Stomach (tissue), 9 donors: ENCODE data around the gene DYNLT1. TPM values are rescaled to one million over a fixed set of nuclear protein-coding genes. Genes with fewer than 3 reads are reported as not detected.
A peak's percentile ranks its signal among the peaks of the same experiment; 100 is the strongest.

Experiments
- DNase-seq, 2 donors: peaks; one replicate each; pipeline versions ENCODE4 v3.0.0 to v3.0.0-alpha.2; 2013 to 2019
- H3K27ac ChIP-seq, 5 donors: fragments of 200-600 bp in 4 of 5; sonication (generic) in 4 of 5; one replicate each; pipeline ENCODE4 v1.5.1; 2013 to 2019; ENCODE audit warnings: mild to moderate bottlenecking in 1 of 5, moderate library complexity in 1 of 5
- H3K27me3 ChIP-seq, 3 donors: fragments of 200-600 bp; sonication (generic); one replicate each; pipeline ENCODE4 v1.5.1; 2017 to 2019; ENCODE audit warnings: mixed run types in 1 of 3
- H3K36me3 ChIP-seq, 4 donors: fragments of 200-600 bp; sonication (generic); 1 replicate in 3 of 4; 2 replicates in 1 of 4; pipeline ENCODE4 v1.5.1; 2016 to 2019
- H3K4me1 ChIP-seq, 4 donors: fragments of 200-600 bp; sonication (generic); one replicate each; pipeline ENCODE4 v1.5.1; 2016 to 2019
- H3K4me3 ChIP-seq, 4 donors: fragments of 200-600 bp; sonication (generic) in 3 of 4; one replicate each; pipeline ENCODE4 v1.5.1; 2016 to 2019; ENCODE audit warnings: mild to moderate bottlenecking in 1 of 4
- H3K9me3 ChIP-seq, 4 donors: fragments of 200-600 bp; sonication (generic); one replicate each; pipeline ENCODE4 v1.5.1; 2016 to 2019
- CTCF ChIP-seq, 7 experiments: fragments of 450-650 bp in 4 of 7; fragments of 200-600 bp in 3 of 7; sonication (generic) in 3 of 7; IDR thresholded peaks; one replicate each; pipeline ENCODE4 v1.5.1; 2016 to 2019; ENCODE audit warnings: antibody characterized with exemption in 7 of 7, control low read depth in 2 of 7, mild to moderate bottlenecking in 1 of 7
- EP300 ChIP-seq: sonication (generic); formaldehyde crosslinking; IDR thresholded peaks from one replicate; pipeline ENCODE4 v1.6.1; 2017; ENCODE audit warnings: antibody characterized with exemption
- POLR2A ChIP-seq, 4 donors: fragments of 450-650 bp; IDR thresholded peaks; one replicate each; pipeline ENCODE4 v1.6.1; 2016; ENCODE audit warnings: antibody characterized with exemption in 4 of 4, control low read depth in 2 of 4, mild to moderate bottlenecking in 1 of 4, moderate library complexity in 1 of 4
- POLR2AphosphoS5 ChIP-seq, 3 donors: sonication (generic); formaldehyde crosslinking; IDR thresholded peaks; one replicate each; pipeline ENCODE4 v1.6.1; 2016; ENCODE audit warnings: antibody characterized with exemption in 3 of 3
- WGBS, 5 donors: extraction: QIAGEN DNeasy Blood & Tissue Kit in 3 of 5; methylation state at CpG; one replicate each; pipeline versions ENCODE4 v1.1.5 to v1.1.7; 2013 to 2018; 5-methylcytosine and 5-hydroxymethylcytosine counted together
- intact Hi-C: fragments of 100-400 bp; cut with DNase I; formaldehyde crosslinking; loops from one replicate; pipeline ENCODE4 v1.15.1; 2023; ENCODE audit warnings: low total_unique reads
- polyA plus RNA-seq, 3 donors: library from polyadenylated mRNA; stranded (reverse); fragments of 200-250 nt; gene quantifications; one replicate each; pipeline ENCODE4 v1.2.3, GENCODE V29; 2013
- total RNA-seq, 5 donors: library from RNA; depleted of rRNA; stranded (reverse); fragments of >200 nt; gene quantifications; one replicate each; pipeline versions ENCODE4 v1.1.0 to v1.2.3, GENCODE V29; 2014 to 2016
- donor health status: healthy with polysubstance abuse.
- donor health status: Bipolar disorder and iron deficiency.
- donor health status: healthy.

The DYNLT1 gene
- total and polyA plus RNA-seq, 8 donors: 5.8 to 294 (median 144) TPM

- Histone ChIP-seq H3K4me1 (peaks cover 0 to 18% (median 9%) of the 10 kb centered on the region in 4 donors), H3K36me3 (peaks cover 54 to 89% (median 82%) of the 10 kb centered on the region in 4 donors), H3K4me3 (no peak overlapping the region), H3K27ac (peak overlapping the region in 1 of 5 donors; percentile 15), H3K27me3 (no peaks in the 10 kb centered on the region), H3K9me3 (peaks cover 0 to 4% (median 0%) of the 10 kb centered on the region in 4 donors)
- WGBS, 5 donors: 65 to 80% (median 73%) methylated on average over 3 of the region's 3 CpGs
- DNase-seq: no peak
- intact Hi-C loops: no loop called here
- no peak for TF ChIP-seq EP300
Measured at GRCh38 chr6:158611039-158611438, 33.5 kb downstream of the DYNLT1 start.

GRCh38 chr6:158610319-158610968 is 34.1 kb downstream of the DYNLT1 start:
- intact Hi-C loops: no loop called here
- WGBS, 5 donors: 73 to 79% (median 78%) methylated on average over 9 of the region's 9 CpGs
- Histone ChIP-seq H3K9me3 (no peaks in the 10 kb centered on the region), H3K27me3 (no peaks in the 10 kb centered on the region), H3K36me3 (peaks cover 60 to 95% (median 86%) of the 10 kb centered on the region in 4 donors), H3K4me3 (no peak overlapping the region), H3K4me1 (peaks cover 0 to 18% (median 9%) of the 10 kb centered on the region in 4 donors), H3K27ac (no peak overlapping the region)
- DNase-seq: no peak
- no peak for TF ChIP-seq EP300
- TF ChIP-seq POLR2A (IDR thresholded peaks at IDR 0.05): no peak
- TF ChIP-seq CTCF (IDR thresholded peaks at IDR 0.05): no peak
- TF ChIP-seq POLR2AphosphoS5 (IDR thresholded peaks at IDR 0.05): no peak

- Histone ChIP-seq H3K4me1 (peaks cover 0 to 18% (median 9%) of the 10 kb centered on the region in 4 donors), H3K27me3 (no peaks in the 10 kb centered on the region), H3K36me3 (peaks cover 61 to 92% (median 83%) of the 10 kb centered on the region in 4 donors), H3K4me3 (no peak overlapping the region), H3K27ac (no peak overlapping the region), H3K9me3 (no peaks in the 10 kb centered on the region)
- intact Hi-C loops: loop anchor here (10.0 kb wide), 1 partner anchor 395 kb away; no protein-coding TSS in a partner anchor
- no peak for DNase-seq
- no peak for TF ChIP-seq POLR2AphosphoS5 (IDR thresholded peaks at IDR 0.05)
- TF ChIP-seq EP300: no peak
- no peak for TF ChIP-seq POLR2A (IDR thresholded peaks at IDR 0.05)
- TF ChIP-seq CTCF (IDR thresholded peaks at IDR 0.05): no peak
- WGBS, 5 donors: 89 to 96% (median 92%) methylated on average over 12 to 13 of the region's 13 CpGs
Measured at GRCh38 chr6:158609455-158610155, 34.9 kb downstream of the DYNLT1 start.

- no peak for TF ChIP-seq POLR2A (IDR thresholded peaks at IDR 0.05)
- TF ChIP-seq EP300: no peak
- no peak for TF ChIP-seq CTCF (IDR thresholded peaks at IDR 0.05)
- no peak for TF ChIP-seq POLR2AphosphoS5 (IDR thresholded peaks at IDR 0.05)
- Histone ChIP-seq H3K4me1 (peaks cover 0 to 23% (median 10%) of the 10 kb centered on the region in 4 donors), H3K4me3 (no peak overlapping the region), H3K9me3 (no peaks in the 10 kb centered on the region), H3K27me3 (no peaks in the 10 kb centered on the region), H3K36me3 (peaks cover 61 to 90% (median 78%) of the 10 kb centered on the region in 4 donors), H3K27ac (no peak overlapping the region)
- intact Hi-C loops: loop anchor here (10.0 kb wide), 1 partner anchor 393 kb away; no protein-coding TSS in a partner anchor
- 90 to 93% (median 92%) methylated on average over 10 to 12 of the region's 12 CpGs for WGBS, 5 donors
- DNase-seq: no peak
Measured at GRCh38 chr6:158608221-158608620, 36.3 kb downstream of the DYNLT1 start.
